HEK293 (cell line): ENCODE results near the gene RUNX1.

Source experiments
- CTCF ChIA-PET: fragments of 350-600 bp; formaldehyde crosslinking; extraction: SDS; loops from one replicate; lab custom pipeline; 2021; ENCODE audit warnings: antibody characterized with exemption; lab: Yijun Ruan, JAX
- POLR2A ChIA-PET: fragments of 300-600 bp; formaldehyde crosslinking; extraction: SDS; loops from one replicate; lab custom pipeline; 2020; ENCODE audit warnings: antibody characterized with exemption, inconsistent platforms; lab: Yijun Ruan, JAX
- H3K27ac ChIP-seq: fragments of 200-500 bp; sonication (Bioruptor generic); 2 replicates; pipeline ENCODE4 v1.5.1; 2014; ENCODE audit warnings: low read depth, low read length, control low read depth, inconsistent platforms; ENCODE audit errors: extremely low read depth
- H3K36me3 ChIP-seq, 2 experiments: fragments of 200-500 bp in 1 of 2; sonication (Bioruptor generic) in 1 of 2; 1 replicate in 1 of 2; 2 replicates in 1 of 2; pipeline ENCODE4 v1.5.1; 2014 to 2017; ENCODE audit warnings: inconsistent platforms in 2 of 2, low read length in 2 of 2; ENCODE audit not compliant: control insufficient read depth in 2 of 2, insufficient read depth in 1 of 2
- H3K4me1 ChIP-seq: fragments of 200-500 bp; sonication (Bioruptor generic); 2 replicates; pipeline ENCODE4 v1.5.1; 2014; ENCODE audit warnings: mild to moderate bottlenecking, low read length, inconsistent platforms; ENCODE audit not compliant: control insufficient read depth, insufficient read depth
- H3K4me3 ChIP-seq: 2 replicates; pipeline ENCODE4 v1.5.1; 2011; ENCODE audit warnings: low read depth, mild to moderate bottlenecking, control low read depth, low read length, moderate library complexity
- H3K9me3 ChIP-seq: fragments of 200-500 bp; sonication (Bioruptor generic); 2 replicates; pipeline ENCODE4 v1.5.1; 2014; ENCODE audit warnings: low read depth, low read length, inconsistent platforms; ENCODE audit not compliant: control insufficient read depth, insufficient read depth
- FEZF1 ChIP-seq: fragments of 450-650 bp; formaldehyde crosslinking; IDR thresholded peaks from 2 replicates; pipeline ENCODE4 v1.5.1; 2016; ENCODE audit warnings: missing biosample characterization, missing genetic modification characterization
- GLIS1 ChIP-seq: fragments of 450-650 bp; formaldehyde crosslinking; IDR thresholded peaks from 2 replicates; pipeline ENCODE4 v1.5.1; 2016; ENCODE audit warnings: missing biosample characterization, missing genetic modification characterization
- REPIN1 ChIP-seq: fragments of 450-650 bp; formaldehyde crosslinking; IDR thresholded peaks from 2 replicates; pipeline ENCODE4 v1.5.1; 2017; ENCODE audit warnings: missing biosample characterization, missing genetic modification characterization, low read depth
- SCRT2 ChIP-seq: fragments of 450-650 bp; formaldehyde crosslinking; IDR thresholded peaks from 2 replicates; pipeline ENCODE4 v1.5.1; 2016; ENCODE audit warnings: missing biosample characterization, missing genetic modification characterization
- YY1 ChIP-seq: fragments of 450-650 bp; formaldehyde crosslinking; IDR thresholded peaks from 2 replicates; pipeline ENCODE4 v1.5.1; 2018; ENCODE audit warnings: missing biosample characterization, missing genetic modification characterization
- ZBTB48 ChIP-seq: fragments of 450-650 bp; formaldehyde crosslinking; IDR thresholded peaks from 2 replicates; pipeline ENCODE4 v1.5.1; 2016; ENCODE audit warnings: missing biosample characterization, missing genetic modification characterization
- ZFP41 ChIP-seq: fragments of 450-650 bp; formaldehyde crosslinking; IDR thresholded peaks from 2 replicates; pipeline ENCODE4 v1.5.1; 2016; ENCODE audit warnings: missing biosample characterization, missing genetic modification characterization, borderline replicate concordance
- ZNF132 ChIP-seq: fragments of 450-650 bp; formaldehyde crosslinking; IDR thresholded peaks from 2 replicates; pipeline ENCODE4 v1.5.1; 2017; ENCODE audit warnings: missing biosample characterization, missing genetic modification characterization, borderline replicate concordance
- ZNF174 ChIP-seq: fragments of 450-650 bp; formaldehyde crosslinking; IDR thresholded peaks from 2 replicates; pipeline ENCODE4 v1.5.0; 2017; ENCODE audit warnings: missing biosample characterization, mild to moderate bottlenecking, missing genetic modification characterization
- ZNF23 ChIP-seq: fragments of 450-650 bp; formaldehyde crosslinking; IDR thresholded peaks from 2 replicates; pipeline ENCODE4 v1.5.1; 2016; ENCODE audit warnings: missing biosample characterization, missing genetic modification characterization, borderline replicate concordance
- ZNF366 ChIP-seq: fragments of 450-650 bp; formaldehyde crosslinking; conservative IDR thresholded peaks from 2 replicates; pipeline ENCODE4 v1.5.1; 2016; ENCODE audit warnings: missing biosample characterization, missing genetic modification characterization
- ZNF37A ChIP-seq: fragments of 450-650 bp; IDR thresholded peaks from 2 replicates; pipeline ENCODE4 v1.5.1; 2018; ENCODE audit warnings: missing biosample characterization, missing genetic modification characterization
- ZNF391 ChIP-seq: fragments of 450-650 bp; formaldehyde crosslinking; IDR thresholded peaks from 2 replicates; pipeline ENCODE4 v1.5.1; 2016; ENCODE audit warnings: low read depth, missing biosample characterization, missing genetic modification characterization, borderline replicate concordance
- ZNF404 ChIP-seq: fragments of 450-650 bp; formaldehyde crosslinking; IDR thresholded peaks from 2 replicates; pipeline ENCODE4 v1.5.1; 2017; ENCODE audit warnings: missing biosample characterization, missing genetic modification characterization
- ZNF555 ChIP-seq: fragments of 450-650 bp; formaldehyde crosslinking; conservative IDR thresholded peaks from 2 replicates; pipeline ENCODE4 v1.5.1; 2017; ENCODE audit warnings: missing biosample characterization, mild to moderate bottlenecking, missing genetic modification characterization, inconsistent platforms
- ZNF785 ChIP-seq: fragments of 450-650 bp; formaldehyde crosslinking; IDR thresholded peaks from 2 replicates; pipeline ENCODE4 v1.5.1; 2016; ENCODE audit warnings: missing biosample characterization, missing genetic modification characterization
- ZNF792 ChIP-seq: fragments of 450-650 bp; formaldehyde crosslinking; IDR thresholded peaks from 2 replicates; pipeline ENCODE4 v1.5.1; 2016; ENCODE audit warnings: missing biosample characterization, missing genetic modification characterization
- ZNF830 ChIP-seq: fragments of 450-650 bp; IDR thresholded peaks from 2 replicates; pipeline ENCODE4 v1.5.0; 2018; ENCODE audit warnings: missing biosample characterization, missing genetic modification characterization, low read depth, mild to moderate bottlenecking, moderate library complexity
- ZSCAN30 ChIP-seq: fragments of 450-650 bp; IDR thresholded peaks from 2 replicates; pipeline ENCODE4 v1.5.1; 2018; ENCODE audit warnings: missing biosample characterization, mild to moderate bottlenecking, missing genetic modification characterization, moderate library complexity
- TF ChIP-seq, protein P1 (sequence below): fragments of 450-650 bp; formaldehyde crosslinking; IDR thresholded peaks from 2 replicates; pipeline ENCODE4 v1.5.1; 2016; ENCODE audit warnings: missing biosample characterization, missing genetic modification characterization
- TF ChIP-seq, protein P2 (sequence below): fragments of 450-650 bp; formaldehyde crosslinking; IDR thresholded peaks from 2 replicates; pipeline ENCODE4 v1.5.1; 2016; ENCODE audit warnings: missing biosample characterization, missing genetic modification characterization, low read depth

Gene RUNX1

DNA sequence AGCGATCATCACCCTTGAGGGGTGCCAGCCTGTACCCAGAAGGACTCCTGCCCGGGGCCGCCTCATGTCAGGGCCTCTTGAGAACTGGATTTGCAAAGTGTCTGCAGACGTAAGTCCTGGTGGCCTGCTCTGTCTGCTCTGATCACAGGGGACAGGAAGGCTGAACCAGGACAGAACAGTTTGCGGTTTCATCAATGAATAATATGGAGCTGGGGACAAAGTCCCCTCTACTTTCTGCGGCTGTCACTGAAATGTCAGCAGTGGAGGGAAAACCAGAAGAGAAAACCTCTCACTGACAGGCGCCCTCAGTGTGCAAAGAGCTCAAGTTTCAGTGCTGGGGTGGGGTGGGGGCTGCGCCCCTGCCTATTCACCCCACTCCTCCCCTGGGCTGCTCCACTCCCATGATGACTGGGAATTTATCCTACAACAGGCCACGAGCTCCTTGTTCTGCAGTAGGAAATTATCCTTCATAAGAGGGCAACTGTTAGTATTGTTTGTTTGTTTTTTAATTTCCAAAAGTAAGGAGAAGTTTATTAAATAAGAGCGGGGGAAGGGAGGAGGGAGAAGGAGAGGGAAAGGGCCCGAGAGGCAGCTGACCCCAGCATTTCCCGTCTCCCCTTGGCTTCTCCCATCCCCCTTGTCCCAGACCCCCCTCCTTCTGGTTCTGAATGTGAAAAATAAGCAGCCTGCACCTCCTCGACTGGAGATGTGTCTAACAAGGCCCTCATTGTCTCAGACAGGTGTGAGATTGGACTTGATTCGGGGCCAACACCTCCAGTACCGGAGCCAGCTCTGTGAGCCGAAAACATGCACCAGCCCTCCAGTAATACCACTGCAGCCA is 231.1 kb downstream of the RUNX1 start:
- no peaks in the 10 kb centered on the region for H3K36me3 ChIP-seq
- TF ChIP-seq ZNF792 (tag by site-specific recombination) = no peak
- no peak for TF ChIP-seq ZSCAN30 (tag by site-specific recombination)
- no peak for TF ChIP-seq YY1 (tag by site-specific recombination)
- no peak for TF ChIP-seq ZNF174 (tag by site-specific recombination)
- no peak for TF ChIP-seq ZFP41 (tag by site-specific recombination)
- TF ChIP-seq ZNF830 (tag by site-specific recombination) = no peak
- TF ChIP-seq, protein P1, sequence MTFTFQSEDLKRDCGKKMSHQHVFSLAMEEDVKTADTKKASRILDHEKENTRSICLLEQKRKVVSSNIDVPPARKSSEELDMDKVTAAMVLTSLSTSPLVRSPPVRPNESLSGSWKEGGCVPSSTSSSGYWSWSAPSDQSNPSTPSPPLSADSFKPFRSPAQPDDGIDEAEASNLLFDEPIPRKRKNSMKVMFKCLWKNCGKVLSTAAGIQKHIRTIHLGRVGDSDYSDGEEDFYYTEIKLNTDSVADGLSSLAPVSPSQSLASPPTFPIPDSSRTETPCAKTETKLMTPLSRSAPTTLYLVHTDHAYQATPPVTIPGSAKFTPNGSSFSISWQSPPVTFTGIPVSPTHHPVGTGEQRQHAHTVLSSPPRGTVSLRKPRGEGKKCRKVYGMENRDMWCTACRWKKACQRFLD = no peak
- no peak for TF ChIP-seq ZNF23 (tag by site-specific recombination)
- no peak for TF ChIP-seq ZNF391 (tag by site-specific recombination)
- TF ChIP-seq ZNF37A (tag by site-specific recombination) = no peak
- TF ChIP-seq ZNF366 (tag by site-specific recombination) = no peak
- TF ChIP-seq ZBTB48 (tag by site-specific recombination) = no peak
- TF ChIP-seq ZNF555 (tag by site-specific recombination) = no peak
- TF ChIP-seq REPIN1 = no peak
- no peak for TF ChIP-seq ZNF132 (tag by site-specific recombination)
- no peak for TF ChIP-seq ZNF404 (tag by site-specific recombination)
- no peak for TF ChIP-seq GLIS1 (tag by site-specific recombination)
- TF ChIP-seq, protein P2, sequence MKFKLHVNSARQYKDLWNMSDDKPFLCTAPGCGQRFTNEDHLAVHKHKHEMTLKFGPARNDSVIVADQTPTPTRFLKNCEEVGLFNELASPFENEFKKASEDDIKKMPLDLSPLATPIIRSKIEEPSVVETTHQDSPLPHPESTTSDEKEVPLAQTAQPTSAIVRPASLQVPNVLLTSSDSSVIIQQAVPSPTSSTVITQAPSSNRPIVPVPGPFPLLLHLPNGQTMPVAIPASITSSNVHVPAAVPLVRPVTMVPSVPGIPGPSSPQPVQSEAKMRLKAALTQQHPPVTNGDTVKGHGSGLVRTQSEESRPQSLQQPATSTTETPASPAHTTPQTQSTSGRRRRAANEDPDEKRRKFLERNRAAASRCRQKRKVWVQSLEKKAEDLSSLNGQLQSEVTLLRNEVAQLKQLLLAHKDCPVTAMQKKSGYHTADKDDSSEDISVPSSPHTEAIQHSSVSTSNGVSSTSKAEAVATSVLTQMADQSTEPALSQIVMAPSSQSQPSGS (tag by site-specific recombination) = no peak
- TF ChIP-seq ZNF785 (tag by site-specific recombination) = no peak
- TF ChIP-seq, all 188 proteins: peak for 0
- Histone ChIP-seq H3K27ac (no peak overlapping the region), H3K4me3 (no peak overlapping the region), H3K4me1 (peaks cover 3% of the 10 kb centered on the region), H3K9me3 (no peaks in the 10 kb centered on the region)
- ChIA-PET POLR2A (interaction anchor here (0.9 to 1.5 kb wide), 2 partner anchors 28 to 70 kb away, joined by 3 read pairs; no protein-coding TSS in a partner anchor), CTCF (interaction anchor here (0.9 kb wide), 1 partner anchor 11 kb away, joined by 3 read pairs; no protein-coding TSS in a partner anchor)

DNA sequence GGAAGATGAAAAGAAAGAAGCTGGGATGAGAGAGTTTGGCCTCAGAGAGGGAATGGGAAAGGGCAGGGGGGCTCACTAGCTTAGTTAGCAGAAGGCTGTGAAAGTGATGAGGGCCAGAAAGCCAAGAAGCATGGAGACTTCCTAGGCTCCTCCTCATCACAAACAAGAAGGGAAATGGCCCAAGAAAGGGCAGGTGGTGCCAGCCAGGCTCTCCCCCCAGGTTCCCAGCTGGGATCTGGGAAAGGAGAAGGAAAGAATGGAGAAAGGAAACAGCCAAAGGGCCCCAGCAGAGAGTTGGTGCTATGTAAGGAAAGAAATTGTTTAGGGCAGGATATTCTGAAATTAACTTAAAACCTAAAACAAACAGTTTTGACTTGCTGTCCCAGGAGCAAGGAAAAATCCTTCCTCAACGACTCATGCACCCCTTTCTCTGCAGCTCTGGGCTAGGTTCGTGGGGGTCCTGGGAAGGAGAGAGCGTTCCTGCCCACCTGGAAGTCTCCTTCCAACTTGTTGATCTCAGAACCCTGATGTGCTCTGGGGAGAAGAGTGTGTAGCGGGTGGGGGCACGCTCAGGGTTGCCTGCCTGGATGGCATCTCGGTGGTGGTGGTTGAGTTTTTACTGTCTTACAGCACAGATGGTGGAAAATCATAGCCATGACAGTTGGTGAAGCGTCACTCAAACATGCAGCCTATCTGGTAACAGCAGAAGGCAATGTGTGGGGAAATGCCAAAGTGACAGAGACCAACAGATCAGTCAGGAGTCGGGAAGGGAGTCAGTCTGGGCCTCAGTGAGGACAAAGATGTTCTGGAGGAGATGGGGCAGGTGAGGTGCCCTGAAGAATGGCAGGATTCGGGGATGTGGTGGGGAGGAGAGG is 233.0 kb downstream of the RUNX1 start:
- H3K27ac ChIP-seq = no peak overlapping the region
- POLR2A ChIA-PET = no interaction called here
- TF ChIP-seq FEZF1 (no peak), SCRT2 (tag by site-specific recombination) (peak; percentile 62; the same call in 1 of the 2 replicates)
- no peaks in the 10 kb centered on the region for H3K9me3 ChIP-seq
- CTCF ChIA-PET = no interaction called here
- H3K36me3 ChIP-seq = no peaks in the 10 kb centered on the region
- peaks cover 15% of the 10 kb centered on the region for H3K4me1 ChIP-seq
- H3K4me3 ChIP-seq = no peak overlapping the region
